ENCODE data around the gene DMBX1.

- TF ChIP-seq CTCF (IDR thresholded peaks at IDR 0.05) (no peak), POLR2A (IDR thresholded peaks at IDR 0.05) (no peak)
These were observed 17.7 kb upstream of the DMBX1 start for GRCh38 chr1:46471848-46472492.
